ENCODE data around the gene TAF6. TPM values are rescaled to one million over a fixed set of nuclear protein-coding genes. Genes with fewer than 3 reads are reported as not detected.

The TAF6 gene
- total RNA-seq, 1 donor from 2014 or later, result 80.5 TPM

DNA sequence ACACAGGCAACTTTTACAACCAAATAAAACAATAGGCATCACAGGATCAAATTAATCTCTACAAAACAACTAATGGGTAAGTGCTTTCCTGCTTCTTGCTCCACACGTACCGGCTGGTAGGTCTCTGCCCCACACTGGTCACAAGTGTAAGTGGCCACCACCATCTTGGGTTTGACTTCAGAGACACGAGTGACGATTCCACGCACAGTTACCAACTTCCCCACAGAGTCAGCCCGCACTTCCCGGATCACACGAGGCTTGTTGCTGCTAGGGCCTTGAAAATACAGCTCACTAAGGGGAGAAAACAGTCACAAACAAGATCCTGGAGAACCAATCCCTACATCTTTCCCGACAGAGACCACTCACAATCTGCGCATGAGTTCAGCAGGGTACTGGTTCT, 20.2 kb downstream of the TAF6 start:
- TF ChIP-seq, protein P1, sequence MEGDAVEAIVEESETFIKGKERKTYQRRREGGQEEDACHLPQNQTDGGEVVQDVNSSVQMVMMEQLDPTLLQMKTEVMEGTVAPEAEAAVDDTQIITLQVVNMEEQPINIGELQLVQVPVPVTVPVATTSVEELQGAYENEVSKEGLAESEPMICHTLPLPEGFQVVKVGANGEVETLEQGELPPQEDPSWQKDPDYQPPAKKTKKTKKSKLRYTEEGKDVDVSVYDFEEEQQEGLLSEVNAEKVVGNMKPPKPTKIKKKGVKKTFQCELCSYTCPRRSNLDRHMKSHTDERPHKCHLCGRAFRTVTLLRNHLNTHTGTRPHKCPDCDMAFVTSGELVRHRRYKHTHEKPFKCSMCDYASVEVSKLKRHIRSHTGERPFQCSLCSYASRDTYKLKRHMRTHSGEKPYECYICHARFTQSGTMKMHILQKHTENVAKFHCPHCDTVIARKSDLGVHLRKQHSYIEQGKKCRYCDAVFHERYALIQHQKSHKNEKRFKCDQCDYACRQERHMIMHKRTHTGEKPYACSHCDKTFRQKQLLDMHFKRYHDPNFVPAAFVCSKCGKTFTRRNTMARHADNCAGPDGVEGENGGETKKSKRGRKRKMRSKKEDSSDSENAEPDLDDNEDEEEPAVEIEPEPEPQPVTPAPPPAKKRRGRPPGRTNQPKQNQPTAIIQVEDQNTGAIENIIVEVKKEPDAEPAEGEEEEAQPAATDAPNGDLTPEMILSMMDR (IDR thresholded peaks at IDR 0.05; ENCODE audit: insufficient read depth, low read length, poor library complexity, severe bottlenecking), result no peak
- H3K36me3 ChIP-seq (ENCODE audit: control insufficient read depth, insufficient read depth, low read length), result peaks cover 14% of the 10 kb centered on the region
- peak overlapping the region; percentile 98 for H3K4me3 ChIP-seq (ENCODE audit: low read depth, low read length)
- no peak for DNase-seq (ENCODE audit: low read depth)
- no peaks in the 10 kb centered on the region for H3K27me3 ChIP-seq (ENCODE audit: control insufficient read depth, insufficient read depth, low read length)

DNA sequence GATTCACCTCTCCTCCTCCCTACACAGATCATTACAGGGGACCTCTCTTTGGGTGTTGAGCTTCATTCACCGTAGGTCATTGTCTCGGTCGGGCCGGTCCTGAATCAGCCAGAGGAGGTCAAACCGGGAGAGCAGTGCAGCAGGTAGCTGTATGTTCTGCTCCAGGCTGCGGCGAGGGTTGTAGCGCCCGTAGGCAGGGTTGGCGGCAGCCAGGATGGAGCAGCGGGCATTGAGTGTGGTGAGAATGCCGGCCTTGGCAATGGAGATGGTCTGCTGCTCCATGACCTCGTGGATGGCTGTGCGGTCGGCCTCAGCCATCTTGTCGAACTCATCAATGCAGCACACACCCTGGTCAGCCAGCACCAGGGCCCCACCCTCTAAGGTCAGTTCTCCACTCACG, 23.5 kb downstream of the TAF6 start:
- Histone ChIP-seq H3K27me3 (ENCODE audit: control insufficient read depth, insufficient read depth, low read length) (no peaks in the 10 kb centered on the region), H3K36me3 (ENCODE audit: control insufficient read depth, insufficient read depth, low read length) (peaks cover 18% of the 10 kb centered on the region), H3K4me3 (ENCODE audit: low read depth, low read length) (no peak overlapping the region)
- no peak for DNase-seq (ENCODE audit: low read depth)
- TF ChIP-seq, protein P1 (IDR thresholded peaks at IDR 0.05; ENCODE audit: insufficient read depth, low read length, poor library complexity, severe bottlenecking), result no peak

DNA sequence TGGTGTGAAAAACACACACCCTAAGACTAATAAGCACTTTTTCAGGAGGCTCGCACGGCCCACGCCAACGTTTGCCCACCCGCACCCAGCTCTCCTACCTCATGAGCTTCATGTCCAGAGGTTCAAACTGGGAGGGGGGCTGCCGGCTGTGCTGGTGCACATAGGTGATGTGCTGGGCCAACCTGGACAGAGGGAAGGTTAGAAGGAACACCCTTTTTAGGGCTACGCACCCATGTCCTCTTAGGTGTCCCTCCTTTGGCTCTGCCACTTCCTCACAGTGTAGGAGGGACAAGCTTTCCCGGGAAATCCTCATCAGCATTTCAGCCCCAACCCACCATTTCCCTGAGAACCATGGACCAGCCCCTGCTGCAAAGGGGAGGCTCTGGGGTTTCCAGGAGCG, 23.9 kb downstream of the TAF6 start:
- peaks cover 18% of the 10 kb centered on the region for H3K36me3 ChIP-seq (ENCODE audit: control insufficient read depth, insufficient read depth, low read length)
- TF ChIP-seq, protein P1 (IDR thresholded peaks at IDR 0.05; ENCODE audit: insufficient read depth, low read length, poor library complexity, severe bottlenecking), result no peak
- DNase-seq (ENCODE audit: low read depth), result no peak

DNA sequence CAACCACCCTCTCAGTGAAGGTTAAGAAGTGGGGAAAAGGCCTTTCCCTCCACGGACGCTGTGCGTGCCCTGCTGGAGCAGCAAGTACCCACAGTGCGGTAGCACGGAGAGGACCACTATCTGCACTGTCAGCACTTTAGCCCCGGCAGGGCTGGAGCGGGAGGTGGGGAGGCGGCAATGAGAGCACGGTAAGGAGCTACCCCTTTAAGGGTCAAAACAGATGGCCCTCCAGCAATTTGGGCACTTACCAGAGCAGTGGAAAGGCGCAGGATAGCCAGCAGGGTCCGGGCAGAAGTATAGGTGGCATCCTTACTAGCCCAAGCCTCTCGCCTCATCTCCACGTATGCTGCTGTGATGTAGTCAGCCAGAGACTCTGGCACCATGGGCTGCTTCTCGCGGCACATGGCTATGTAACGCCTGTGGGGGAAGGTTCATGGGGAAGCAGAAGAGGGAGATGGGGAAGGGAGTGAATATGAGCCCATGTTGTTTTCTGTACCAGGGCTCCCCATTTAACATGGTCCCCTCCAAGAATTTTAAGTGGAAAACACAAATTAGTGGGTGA, 25.2 kb downstream of the TAF6 start:
- TF ChIP-seq, protein P1 (IDR thresholded peaks at IDR 0.05; ENCODE audit: insufficient read depth, low read length, poor library complexity, severe bottlenecking), result no peak
- Histone ChIP-seq H3K4me3 (ENCODE audit: low read depth, low read length) (no peak overlapping the region), H3K27me3 (ENCODE audit: control insufficient read depth, insufficient read depth, low read length) (no peaks in the 10 kb centered on the region), H3K36me3 (ENCODE audit: control insufficient read depth, insufficient read depth, low read length) (peaks cover 17% of the 10 kb centered on the region)
- no peak for DNase-seq (ENCODE audit: low read depth)

More for the DNA sequence above, 23.9 kb downstream of the TAF6 start:
- Histone ChIP-seq H3K27me3 (ENCODE audit: control insufficient read depth, insufficient read depth, low read length) (no peaks in the 10 kb centered on the region), H3K4me3 (ENCODE audit: low read depth, low read length) (no peak overlapping the region)

DNA sequence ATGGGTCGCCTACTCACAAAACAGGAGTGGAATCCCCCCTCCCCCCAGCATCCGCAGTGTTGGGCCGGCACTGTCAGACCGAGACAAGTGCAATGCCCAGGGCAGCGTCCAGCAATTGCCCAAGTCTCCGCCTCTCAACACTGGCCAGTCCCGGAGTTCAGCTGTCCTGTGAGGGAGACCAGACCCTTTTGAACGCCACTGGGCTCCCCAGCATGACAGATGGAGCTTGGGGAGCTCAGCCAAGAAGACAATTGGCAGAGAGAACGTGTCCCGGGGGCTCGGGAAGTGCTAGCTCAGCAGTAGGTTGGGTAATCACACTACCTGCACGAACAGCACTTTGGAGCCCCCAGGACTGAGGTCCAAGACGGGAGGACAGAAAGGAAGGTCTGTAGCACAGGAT, 25.7 kb downstream of the TAF6 start:
- TF ChIP-seq, protein P1 (IDR thresholded peaks at IDR 0.05; ENCODE audit: insufficient read depth, low read length, poor library complexity, severe bottlenecking), result no peak
- DNase-seq (ENCODE audit: low read depth), result no peak
- no peak overlapping the region for H3K4me3 ChIP-seq (ENCODE audit: low read depth, low read length)
- peaks cover 15% of the 10 kb centered on the region for H3K36me3 ChIP-seq (ENCODE audit: control insufficient read depth, insufficient read depth, low read length)
- H3K27me3 ChIP-seq (ENCODE audit: control insufficient read depth, insufficient read depth, low read length), result no peaks in the 10 kb centered on the region

DNA sequence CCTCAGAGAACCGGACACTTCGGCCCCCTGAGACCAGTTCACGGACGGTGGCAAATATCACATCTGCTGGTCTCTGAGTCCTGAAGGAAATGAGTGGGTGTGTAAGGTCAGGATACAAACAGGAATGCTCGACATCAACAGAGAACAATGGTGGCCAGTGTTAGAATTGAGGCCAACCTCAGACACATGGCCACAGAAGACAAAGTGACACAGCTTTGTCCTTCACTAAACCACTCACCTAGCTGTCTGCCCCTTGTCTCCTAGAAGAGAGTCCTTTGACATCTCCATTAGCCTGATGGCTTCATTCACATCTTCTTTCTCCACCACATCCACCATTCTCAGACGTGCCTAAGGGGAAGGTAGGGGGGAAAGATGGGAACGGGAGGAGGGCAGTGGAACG, 26.1 kb downstream of the TAF6 start:
- H3K4me3 ChIP-seq (ENCODE audit: low read depth, low read length), result no peak overlapping the region
- peaks cover 14% of the 10 kb centered on the region for H3K36me3 ChIP-seq (ENCODE audit: control insufficient read depth, insufficient read depth, low read length)

More for the DNA sequence above, 26.1 kb downstream of the TAF6 start:
- TF ChIP-seq, protein P1 (IDR thresholded peaks at IDR 0.05; ENCODE audit: insufficient read depth, low read length, poor library complexity, severe bottlenecking), result no peak
- no peak for DNase-seq (ENCODE audit: low read depth)
- H3K27me3 ChIP-seq (ENCODE audit: control insufficient read depth, insufficient read depth, low read length), result no peaks in the 10 kb centered on the region

Data from kidney epithelial cell (primary cell).